HepG2 (cell line): Measurements from ENCODE around the gene KANSL1. TPM values are rescaled to one million over a fixed set of nuclear protein-coding genes. Genes with fewer than 3 reads are reported as not detected.

Source experiments
- ATAC-seq: fragments of 200-7000 bp; cut with Tn5 transposase; 3 replicates; pipeline ENCODE4 v1.9.1; 2020; ENCODE audit warnings: mild to moderate bottlenecking, moderate library complexity
- BruUV-seq: library from RNA; stranded (reverse); fragments of 400-500 nt; replicated peaks from 2 replicates; lab custom pipeline; 2021; lab: Mats Ljungman, UMichigan
- CTCF ChIA-PET: fragments of 300-600 bp; formaldehyde crosslinking; extraction: SDS; loops from one replicate; lab custom pipeline; 2021; ENCODE audit warnings: low total read pairs, inconsistent platforms, low intra/inter-chr PET ratio; lab: Yijun Ruan, JAX
- POLR2A ChIA-PET: fragments of 350-600 bp; sonication (Branson Sonifier 250); formaldehyde crosslinking; loops from one replicate; lab custom pipeline; 2020; ENCODE audit warnings: antibody characterized with exemption, inconsistent platforms; lab: Yijun Ruan, JAX
- DNase-seq: peaks from one replicate; pipeline ENCODE4 v3.0.0-alpha.2; 2015; ENCODE audit warnings: low spot score
- FAIRE-seq: peaks from 3 replicates; lab custom pipeline; 2011; peaks lifted over from hg19 to GRCh38; lab: Jason Lieb, UNC
- H2AFZ ChIP-seq: one replicate; pipeline ENCODE4 v1.6.1; 2011; ENCODE audit warnings: low read length, inconsistent platforms
- H3K27ac ChIP-seq: fragments of 300-600 bp; 3 replicates; pipeline ENCODE4 v1.8.0; 2011; ENCODE audit warnings: mixed run types, mild to moderate bottlenecking, mixed read lengths, low read length, inconsistent platforms; ENCODE audit not compliant: insufficient read depth; ENCODE audit errors: extremely low read length
- H3K27me3 ChIP-seq, 2 experiments: fragments of 200-600 bp in 1 of 2; 2 replicates in 1 of 2; 3 replicates in 1 of 2; pipeline versions ENCODE4 v1.6.0 to v1.8.0; 2011; ENCODE audit warnings: low read length in 2 of 2, mild to moderate bottlenecking in 2 of 2, moderate library complexity in 2 of 2, inconsistent platforms in 1 of 2; ENCODE audit not compliant: insufficient read depth in 2 of 2, control insufficient read depth in 1 of 2
- H3K36me3 ChIP-seq, 2 experiments: fragments of 200-600 bp in 1 of 2; replicated peaks in 1 of 2; 2 replicates in 1 of 2; 3 replicates in 1 of 2; pipeline versions ENCODE4 v1.5.1 to v1.8.0; 2011; ENCODE audit warnings: low read length in 2 of 2, inconsistent platforms in 1 of 2; ENCODE audit not compliant: insufficient read depth in 2 of 2, control insufficient read depth in 1 of 2
- H3K4me1 ChIP-seq: 2 replicates; pipeline ENCODE4 v1.5.1; 2012; ENCODE audit warnings: low read length, inconsistent platforms; ENCODE audit not compliant: insufficient read depth
- H3K4me2 ChIP-seq: 2 replicates; pipeline ENCODE4 v1.6.0; 2011; ENCODE audit warnings: low read depth, low read length, inconsistent platforms
- H3K4me3 ChIP-seq, 3 experiments: fragments of 200-600 bp in 1 of 3; sonication (generic), shearing (Covaris generic) in 1 of 3; replicated peaks in 1 of 3; 2 replicates each; pipeline ENCODE4 v1.5.1; 2011 to 2016; ENCODE audit warnings: low read length in 3 of 3, inconsistent platforms in 2 of 3, low read depth in 2 of 3, mild to moderate bottlenecking in 2 of 3, control low read depth in 1 of 3, mixed read lengths in 1 of 3; ENCODE audit not compliant: insufficient read depth in 1 of 3
- H3K79me2 ChIP-seq: one replicate; pipeline ENCODE4 v1.6.1; 2011; ENCODE audit warnings: low read length, inconsistent platforms; ENCODE audit not compliant: insufficient read depth
- H3K9ac ChIP-seq: 2 replicates; pipeline ENCODE4 v1.6.0; 2011; ENCODE audit warnings: mild to moderate bottlenecking, low read depth, low read length, inconsistent platforms; ENCODE audit not compliant: insufficient read depth
- H3K9me3 ChIP-seq: 2 replicates; pipeline ENCODE4 v1.5.1; 2012; ENCODE audit warnings: mild to moderate bottlenecking, low read length
- H4K20me1 ChIP-seq: 2 replicates; pipeline ENCODE4 v1.6.0; 2011; ENCODE audit warnings: inconsistent platforms, mild to moderate bottlenecking, low read length, moderate library complexity; ENCODE audit not compliant: insufficient read depth
- CENPT ChIP-seq: sonication (generic); formaldehyde crosslinking; IDR thresholded peaks from 2 replicates; pipeline ENCODE4 v1.8.0; 2022; ENCODE audit warnings: low read depth, mild to moderate bottlenecking, moderate library complexity, missing genetic modification reagents
- NCOA1 ChIP-seq: sonication (generic); formaldehyde crosslinking; IDR thresholded peaks from 2 replicates; pipeline ENCODE4 v1.9.0; 2021; ENCODE audit warnings: missing genetic modification reagents
- ZNF33B ChIP-seq: sonication (generic); formaldehyde crosslinking; IDR thresholded peaks from 2 replicates; pipeline ENCODE4 v1.5.1; 2020; ENCODE audit warnings: mild to moderate bottlenecking, missing genetic modification reagents
- WGBS: methylation state at CpG from one replicate; pipeline ENCODE4 v1.1.6; 2017; ENCODE audit warnings: low lambda C conversion rate; 5-methylcytosine and 5-hydroxymethylcytosine counted together
- in situ Hi-C: cut with HindIII; loops from 2 replicates; pipeline ENCODE4 v1.10.0; 2017; ENCODE audit warnings: low pct_unique_long_range_greater_than_20kb; ENCODE audit not compliant: extremely low pct_ligation_motif_present
- intact Hi-C: fragments of 100-400 bp; cut with micrococcal nuclease; formaldehyde crosslinking; loops from one replicate; pipeline ENCODE4 v1.10.0; 2022; ENCODE audit not compliant: unreplicated experiment
- polyA plus RNA-seq, 8 experiments: library from polyadenylated mRNA; depleted of rRNA in 3 of 8; stranded (reverse) in 7 of 8; unstranded in 1 of 8; fragments of >200 nt; fragmentation: Illumina TruSeq in 4 of 8; extraction: Trizol in 4 of 8; gene quantifications; 2 replicates each; pipeline versions ENCODE4 v1.2.1 to v1.2.3, GENCODE V29; 2011 to 2016; ENCODE audit warnings: low read depth in 4 of 8, missing spikeins in 1 of 8, mixed read lengths in 1 of 8; ENCODE audit not compliant: insufficient read depth in 1 of 8
- total RNA-seq, 5 experiments: library from RNA; depleted of rRNA; stranded (reverse); fragments of >200 nt; fragmentation: Illumina TruSeq; extraction: Trizol; gene quantifications; 2 replicates each; pipeline ENCODE4 v1.2.3, GENCODE V29; 2016; ENCODE audit warnings: low read depth in 1 of 5
- TF ChIP-seq, protein P1 (sequence below): sonication (generic); formaldehyde crosslinking; IDR thresholded peaks from 2 replicates; pipeline ENCODE4 v1.8.0; 2022; ENCODE audit warnings: low read depth, missing genetic modification reagents
- TF ChIP-seq, protein P2 (sequence below): sonication (generic); formaldehyde crosslinking; IDR thresholded peaks from 2 replicates; pipeline ENCODE4 v1.4.0; 2020; ENCODE audit warnings: missing genetic modification reagents, borderline replicate concordance
- TF ChIP-seq, protein P3 (sequence below): IDR thresholded peaks from 2 replicates; pipeline ENCODE4 v1.6.1; 2016; ENCODE audit warnings: missing compliant biosample characterization, missing genetic modification reagents, borderline replicate concordance

KANSL1 gene
- total and polyA plus RNA-seq, 2 of the 13 experiments (the other 11 are each of a cell fraction or from before 2014, with no cell fraction given), result 24.0 to 59.6 TPM

DNA sequence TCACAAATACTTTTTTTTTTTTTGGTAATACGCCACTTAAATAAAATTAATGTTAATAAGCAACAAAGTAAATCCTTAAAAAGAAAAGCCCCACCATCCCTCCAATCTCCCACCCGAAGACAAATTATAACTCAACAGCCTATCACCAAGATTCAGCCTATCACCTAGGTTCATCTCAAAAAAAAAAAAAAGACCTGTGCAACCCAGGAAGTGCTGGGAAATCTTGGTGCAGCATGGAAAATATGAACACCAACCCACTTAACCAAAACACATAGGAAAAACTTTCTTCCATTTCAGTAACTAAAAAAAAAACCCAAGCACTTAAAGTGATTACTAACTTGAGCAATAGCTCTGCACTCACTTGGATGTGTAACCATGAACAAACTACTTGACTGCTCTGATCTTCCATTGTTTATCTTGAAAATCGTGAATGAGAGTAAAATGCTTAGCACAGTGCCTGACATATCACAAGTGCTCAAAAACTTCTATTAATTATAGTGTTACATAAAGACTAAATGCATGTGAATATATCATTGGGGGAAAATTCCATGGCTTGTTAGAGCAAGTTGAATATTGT is 103.8 kb downstream of the KANSL1 start:
- H3K79me2 ChIP-seq, result peaks cover 64% of the 10 kb centered on the region
- H3K4me1 ChIP-seq, result no peaks in the 10 kb centered on the region
- H3K9me3 ChIP-seq, result no peaks in the 10 kb centered on the region
- no peak overlapping the region for H3K4me2 ChIP-seq
- no peaks in the 10 kb centered on the region for H3K27me3 ChIP-seq
- no peak overlapping the region for H2AFZ ChIP-seq
- H3K9ac ChIP-seq, result no peak overlapping the region
- H3K4me3 ChIP-seq, result no peak overlapping the region
- intact Hi-C loops, result no loop called here
- in situ Hi-C loops, result no loop called here
- DNase-seq (no peak), ATAC-seq (no peak), FAIRE-seq (no peak)
- ChIA-PET CTCF (no interaction called here), POLR2A (no interaction called here)
- WGBS, result 96% methylated on average over 3 of the region's 3 CpGs
- BruUV-seq, result no TSS peak
- TF ChIP-seq CENPT (no peak), ZNF33B (CRISPR knock-in tag) (no peak), NCOA1 (CRISPR knock-in tag) (no peak)
- TF ChIP-seq, protein P1, sequence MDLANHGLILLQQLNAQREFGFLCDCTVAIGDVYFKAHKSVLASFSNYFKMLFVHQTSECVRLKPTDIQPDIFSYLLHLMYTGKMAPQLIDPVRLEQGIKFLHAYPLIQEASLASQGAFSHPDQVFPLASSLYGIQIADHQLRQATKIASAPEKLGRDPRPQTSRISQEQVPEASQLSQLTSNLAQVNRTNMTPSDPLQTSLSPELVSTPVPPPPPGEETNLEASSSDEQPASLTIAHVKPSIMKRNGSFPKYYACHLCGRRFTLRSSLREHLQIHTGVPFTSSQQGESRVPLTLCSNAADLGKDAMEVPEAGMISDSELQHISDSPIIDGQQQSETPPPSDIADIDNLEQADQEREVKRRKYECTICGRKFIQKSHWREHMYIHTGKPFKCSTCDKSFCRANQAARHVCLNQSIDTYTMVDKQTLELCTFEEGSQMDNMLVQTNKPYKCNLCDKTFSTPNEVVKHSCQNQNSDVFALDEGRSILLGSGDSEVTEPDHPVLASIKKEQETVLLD (CRISPR knock-in tag), result no peak
- TF ChIP-seq, protein P2, sequence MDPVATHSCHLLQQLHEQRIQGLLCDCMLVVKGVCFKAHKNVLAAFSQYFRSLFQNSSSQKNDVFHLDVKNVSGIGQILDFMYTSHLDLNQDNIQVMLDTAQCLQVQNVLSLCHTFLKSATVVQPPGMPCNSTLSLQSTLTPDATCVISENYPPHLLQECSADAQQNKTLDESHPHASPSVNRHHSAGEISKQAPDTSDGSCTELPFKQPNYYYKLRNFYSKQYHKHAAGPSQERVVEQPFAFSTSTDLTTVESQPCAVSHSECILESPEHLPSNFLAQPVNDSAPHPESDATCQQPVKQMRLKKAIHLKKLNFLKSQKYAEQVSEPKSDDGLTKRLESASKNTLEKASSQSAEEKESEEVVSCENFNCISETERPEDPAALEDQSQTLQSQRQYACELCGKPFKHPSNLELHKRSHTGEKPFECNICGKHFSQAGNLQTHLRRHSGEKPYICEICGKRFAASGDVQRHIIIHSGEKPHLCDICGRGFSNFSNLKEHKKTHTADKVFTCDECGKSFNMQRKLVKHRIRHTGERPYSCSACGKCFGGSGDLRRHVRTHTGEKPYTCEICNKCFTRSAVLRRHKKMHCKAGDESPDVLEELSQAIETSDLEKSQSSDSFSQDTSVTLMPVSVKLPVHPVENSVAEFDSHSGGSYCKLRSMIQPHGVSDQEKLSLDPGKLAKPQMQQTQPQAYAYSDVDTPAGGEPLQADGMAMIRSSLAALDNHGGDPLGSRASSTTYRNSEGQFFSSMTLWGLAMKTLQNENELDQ (CRISPR knock-in tag), result no peak
- TF ChIP-seq, protein P3, sequence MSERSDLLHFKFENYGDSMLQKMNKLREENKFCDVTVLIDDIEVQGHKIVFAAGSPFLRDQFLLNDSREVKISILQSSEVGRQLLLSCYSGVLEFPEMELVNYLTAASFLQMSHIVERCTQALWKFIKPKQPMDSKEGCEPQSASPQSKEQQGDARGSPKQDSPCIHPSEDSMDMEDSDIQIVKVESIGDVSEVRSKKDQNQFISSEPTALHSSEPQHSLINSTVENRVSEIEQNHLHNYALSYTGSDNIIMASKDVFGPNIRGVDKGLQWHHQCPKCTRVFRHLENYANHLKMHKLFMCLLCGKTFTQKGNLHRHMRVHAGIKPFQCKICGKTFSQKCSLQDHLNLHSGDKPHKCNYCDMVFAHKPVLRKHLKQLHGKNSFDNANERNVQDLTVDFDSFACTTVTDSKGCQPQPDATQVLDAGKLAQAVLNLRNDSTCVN (CRISPR knock-in tag), result no peak
- peaks cover 14% of the 10 kb centered on the region for H4K20me1 ChIP-seq
- no peak overlapping the region for H3K27ac ChIP-seq
- H3K36me3 ChIP-seq, result peaks cover 13 to 62% of the 10 kb centered on the region in 2 experiments
